Astrocyte of the cerebellum (primary cell): ENCODE results near the gene CYB5R3.
"Not testable (repeated sequence)": the region's sequence is repeated elsewhere in the genome, so short reads cannot be mapped to it uniquely, and the experiment has no call there.

Source experiments
- DNase-seq: peaks from one replicate; pipeline ENCODE4 v3.0.0-alpha.2; 2011; ENCODE audit warnings: low read depth
- H3K4me3 ChIP-seq: 2 replicates; pipeline ENCODE4 v1.5.1; 2011; ENCODE audit warnings: mild to moderate bottlenecking, low read depth, low read length, moderate library complexity
- CTCF ChIP-seq: IDR thresholded peaks from 2 replicates; pipeline ENCODE4 v1.5.1; 2012; ENCODE audit warnings: low read length, low read depth, moderate library complexity, mild to moderate bottlenecking; ENCODE audit errors: missing control alignments
- in situ Hi-C: cut with HindIII; loops from 2 replicates; pipeline ENCODE4 v1.10.0; 2017; ENCODE audit warnings: low sequenced_read_pairs

Gene CYB5R3

GRCh38 chr22:42577623-42578240 is 71.5 kb downstream of the CYB5R3 start:
- DNase-seq = no peak
- in situ Hi-C loops = no loop called here
- TF ChIP-seq CTCF = no peak
- H3K4me3 ChIP-seq = no peak overlapping the region

GRCh38 chr22:42577141-42577540 is 72.1 kb downstream of the CYB5R3 start:
- in situ Hi-C loops, DNase-seq, H3K4me3 ChIP-seq: not testable (repeated sequence)

- DNase-seq, H3K4me3 ChIP-seq, in situ Hi-C loops: not testable (repeated sequence)
Observed at GRCh38 chr22:42575996-42576574, 73.1 kb downstream of the CYB5R3 start.

- DNase-seq, in situ Hi-C loops, H3K4me3 ChIP-seq: not testable (repeated sequence)
Observed at GRCh38 chr22:42574468-42574867, 74.7 kb downstream of the CYB5R3 start.

GRCh38 chr22:42574046-42574445 is 75.1 kb downstream of the CYB5R3 start:
- H3K4me3 ChIP-seq, DNase-seq, in situ Hi-C loops: not testable (repeated sequence)

GRCh38 chr22:42571068-42571467 is 78.1 kb downstream of the CYB5R3 start:
- DNase-seq, in situ Hi-C loops, H3K4me3 ChIP-seq: not testable (repeated sequence)

- in situ Hi-C loops, H3K4me3 ChIP-seq, DNase-seq: not testable (repeated sequence)
Observed at GRCh38 chr22:42570580-42570979, 78.6 kb downstream of the CYB5R3 start.

- DNase-seq, in situ Hi-C loops, H3K4me3 ChIP-seq: not testable (repeated sequence)
Observed at GRCh38 chr22:42567950-42568349, 81.2 kb downstream of the CYB5R3 start.
